HG03045 (cell line): ENCODE measurements around the gene PTPRM.

Experiments used
- ATAC-seq: cut with Tn5 transposase; IDR thresholded peaks from one replicate; pipeline ENCODE4 v1.9.1; 2021; ENCODE audit warnings: mild to moderate bottlenecking, moderate library complexity; ENCODE audit not compliant: unreplicated experiment

PTPRM gene

DNA sequence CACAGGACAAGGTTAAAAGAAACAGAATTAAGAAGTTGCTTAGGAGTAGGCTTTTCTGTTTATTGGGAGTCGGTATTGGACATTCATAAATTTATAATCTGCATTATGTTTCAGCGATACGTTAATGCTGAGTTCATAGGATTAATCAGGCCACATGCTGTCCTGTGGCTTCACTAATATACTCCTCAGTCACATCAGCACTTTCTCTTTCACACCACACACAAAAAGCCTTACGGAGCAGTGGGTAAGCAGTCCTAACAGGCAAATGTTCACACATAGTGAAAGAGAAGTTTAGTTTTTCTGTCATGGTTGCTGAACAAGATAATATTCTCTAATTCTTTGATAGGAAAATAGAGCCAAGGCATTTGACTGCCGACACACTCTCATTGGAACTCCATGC is 630.4 kb downstream of the PTPRM start:
- no peak for ATAC-seq

DNA sequence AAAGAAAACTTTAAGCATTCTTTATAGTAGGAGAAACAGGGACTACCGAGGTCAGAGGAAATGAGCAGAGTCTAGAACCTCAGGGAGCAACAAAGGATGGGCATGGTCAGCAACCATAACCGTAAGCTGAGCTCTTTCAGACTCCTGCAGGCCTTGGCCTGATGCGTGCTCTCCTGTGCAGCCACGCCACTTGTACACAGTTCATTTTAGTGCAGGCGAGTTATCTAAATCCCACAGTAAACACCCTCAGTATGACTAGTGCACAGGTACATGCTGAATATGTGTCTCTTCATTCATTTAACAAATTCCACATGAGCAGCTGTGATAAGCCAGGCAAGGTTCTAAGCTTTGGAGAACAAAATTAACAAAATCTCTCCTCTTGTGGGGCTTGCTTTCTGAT is 640.9 kb downstream of the PTPRM start:
- no peak for ATAC-seq

DNA sequence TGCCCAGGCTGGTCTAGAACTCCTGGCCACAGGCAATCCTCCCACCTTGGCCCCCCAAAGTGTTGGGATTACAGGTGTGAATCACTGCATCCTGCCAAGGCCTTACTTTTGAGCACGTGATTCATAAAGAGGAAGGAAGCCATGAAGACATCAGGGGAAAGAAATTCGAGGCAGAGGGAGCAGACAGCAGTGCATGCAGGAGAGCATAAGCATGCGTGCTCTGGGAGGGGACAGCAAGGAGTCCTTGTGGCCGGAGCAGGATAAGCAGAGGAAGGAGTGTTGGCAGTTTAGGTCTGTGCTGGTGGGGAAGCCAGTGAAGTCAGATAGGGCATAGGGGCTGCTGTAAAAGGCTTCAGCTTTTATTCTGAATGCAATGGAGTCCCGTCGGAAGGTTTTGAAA is 641.6 kb downstream of the PTPRM start:
- ATAC-seq, result no peak

DNA sequence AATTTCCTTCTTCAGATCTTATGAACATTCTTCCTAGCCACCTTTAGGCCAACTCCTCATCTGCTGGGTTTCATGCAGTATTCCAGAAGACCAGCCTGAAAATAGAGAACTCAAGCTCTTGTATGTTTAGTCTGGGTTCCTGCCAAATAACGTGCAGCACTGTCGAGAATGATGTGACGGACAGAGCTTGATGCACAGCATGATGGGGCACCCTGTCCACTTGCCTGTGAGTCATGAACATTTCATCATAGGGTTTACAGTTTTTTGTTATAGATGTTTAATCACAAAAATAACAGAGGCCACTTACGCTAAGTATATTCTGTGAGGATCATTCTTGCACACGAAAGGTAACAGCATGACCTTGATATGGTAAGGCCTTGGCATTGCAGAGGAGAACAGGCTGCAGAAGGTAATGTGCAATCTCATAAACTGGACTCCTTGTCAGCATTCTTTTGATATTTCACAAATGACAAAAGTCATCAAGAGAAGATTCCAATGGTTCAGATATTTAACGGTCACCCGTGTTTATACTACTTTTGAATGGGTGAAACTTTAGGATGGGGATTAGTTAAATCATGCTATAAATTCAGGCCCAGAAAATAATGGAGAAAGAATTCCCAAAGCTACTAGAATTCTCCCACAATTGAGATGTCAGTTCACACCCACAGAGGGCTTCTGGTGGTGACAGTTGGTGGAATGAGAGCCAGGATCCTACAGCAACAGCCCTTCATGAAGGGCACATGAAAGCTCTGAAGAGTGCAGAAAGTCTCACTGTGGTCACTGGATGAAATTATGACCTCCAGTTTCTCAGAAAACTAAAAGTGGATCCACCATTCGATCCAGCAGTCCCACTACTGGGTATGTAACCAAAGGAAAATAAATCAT is 646.0 kb downstream of the PTPRM start:
- no peak for ATAC-seq

DNA sequence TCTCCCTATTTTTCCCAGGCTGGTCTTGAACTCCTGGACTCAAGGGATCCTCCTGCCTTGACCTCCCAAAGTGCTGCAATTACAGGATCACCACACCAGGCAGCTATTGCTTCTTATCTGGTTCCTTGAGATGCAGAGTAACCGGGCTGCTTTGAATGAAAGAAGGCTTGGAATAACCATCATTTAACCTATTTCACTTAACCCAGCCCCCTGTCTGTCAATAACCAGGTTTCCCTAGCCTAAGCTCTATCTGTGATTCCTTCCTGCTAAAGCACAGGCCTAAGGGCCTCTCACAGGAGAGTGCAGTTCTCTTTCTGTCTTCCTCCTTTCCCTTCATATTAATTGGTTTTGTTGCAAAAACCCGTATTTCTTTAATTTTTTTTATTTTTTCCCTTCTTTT is 648.6 kb downstream of the PTPRM start:
- no peak for ATAC-seq

DNA sequence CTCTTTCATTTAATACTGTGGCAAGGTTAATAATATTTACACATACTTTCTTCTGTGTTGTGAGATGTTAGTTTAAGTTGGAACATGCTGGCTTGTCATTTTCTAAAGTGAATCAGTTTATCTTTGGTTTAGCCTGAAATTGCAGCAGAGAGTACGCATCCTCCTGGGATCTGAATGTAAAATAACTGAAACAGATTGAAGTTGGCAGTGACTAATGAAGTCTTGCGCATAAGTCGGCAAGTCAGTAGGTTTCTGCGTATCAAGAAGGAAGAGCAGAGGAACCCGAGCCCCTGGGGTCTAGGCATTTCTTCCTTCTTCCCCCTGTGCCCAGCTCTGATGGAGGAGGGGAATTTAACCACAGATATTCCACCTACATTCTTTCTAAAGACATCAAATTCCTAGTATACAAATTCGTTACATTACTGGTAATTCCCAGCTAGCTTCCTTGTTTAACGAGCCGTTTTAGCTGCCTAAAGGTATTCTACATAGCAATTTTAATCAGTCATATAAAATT is 650.0 kb downstream of the PTPRM start:
- no peak for ATAC-seq

DNA sequence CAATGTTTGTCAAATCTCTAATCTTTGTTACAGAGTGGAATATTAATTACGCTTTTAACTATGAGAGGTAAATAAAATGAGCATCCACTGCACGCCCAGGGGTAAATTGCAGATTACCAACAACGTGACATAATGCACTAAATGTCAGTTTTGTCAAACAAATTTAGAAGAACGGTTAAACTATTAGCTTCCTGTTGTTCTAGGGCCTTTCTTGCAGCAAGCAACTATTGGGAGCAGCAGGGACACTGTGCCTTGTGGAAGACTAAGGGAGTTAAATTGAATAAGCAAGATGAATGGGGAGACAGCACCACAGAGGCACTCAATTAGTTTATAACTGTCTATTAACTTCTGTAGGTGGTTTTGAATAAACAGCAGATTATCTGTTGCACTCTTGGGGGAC is 651.1 kb downstream of the PTPRM start:
- ATAC-seq, result no peak

DNA sequence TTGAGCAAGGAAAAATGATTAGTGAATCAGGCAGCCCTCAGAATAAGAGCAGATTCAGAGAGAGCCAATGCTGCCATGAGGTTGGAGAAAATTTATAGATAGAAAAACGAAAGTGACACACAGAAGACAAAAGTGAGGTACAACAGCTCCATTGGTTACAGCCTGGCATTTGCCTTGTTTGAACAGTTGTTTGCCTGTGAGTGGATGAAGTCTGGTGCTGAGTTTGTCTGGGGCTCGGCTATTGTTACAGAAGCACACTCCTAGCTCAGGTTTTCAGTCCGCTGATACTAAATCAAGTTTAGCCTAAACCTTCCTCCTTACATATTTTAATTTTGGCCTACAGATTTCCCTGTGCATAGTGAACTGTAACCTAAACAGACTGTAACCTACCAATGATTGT is 654.3 kb downstream of the PTPRM start:
- ATAC-seq, result no peak

DNA sequence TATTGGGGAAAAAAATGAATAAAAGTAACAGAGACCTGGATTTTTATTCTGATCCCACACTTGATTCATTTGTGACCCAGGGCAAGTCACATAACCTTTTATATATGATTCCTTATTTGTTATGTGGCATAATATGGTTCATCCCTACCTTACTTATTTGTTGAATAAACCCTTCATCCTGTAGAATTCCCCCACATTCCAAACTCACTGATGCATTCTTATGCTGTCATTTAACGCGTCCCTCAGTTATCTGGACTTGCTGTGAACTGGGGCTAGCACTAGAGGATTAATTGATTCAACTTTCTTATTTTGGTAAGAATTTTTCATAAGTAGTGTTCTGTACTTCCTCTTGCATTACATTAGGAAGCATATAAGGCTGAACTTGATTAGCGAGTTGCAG is 657.5 kb downstream of the PTPRM start:
- ATAC-seq, result no peak

DNA sequence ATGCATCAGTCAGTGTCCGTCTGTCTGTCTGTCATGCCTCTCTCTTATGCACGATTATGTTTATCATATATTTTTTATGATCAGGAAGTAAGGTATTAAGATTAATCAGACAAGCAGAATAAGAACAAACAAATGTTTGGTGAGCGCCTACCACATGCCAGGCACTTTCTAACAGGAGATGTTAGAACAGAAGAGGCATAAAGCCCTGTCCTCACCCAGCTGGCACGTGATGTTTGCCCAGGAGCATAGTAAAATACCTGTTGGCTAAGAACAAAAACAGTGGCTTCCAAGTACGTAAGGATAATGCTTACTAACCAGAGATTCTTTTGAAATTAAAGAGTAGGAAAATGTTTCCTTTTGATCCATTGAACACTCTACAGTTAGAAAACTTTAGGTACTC is 661.9 kb downstream of the PTPRM start:
- ATAC-seq, result no peak

DNA sequence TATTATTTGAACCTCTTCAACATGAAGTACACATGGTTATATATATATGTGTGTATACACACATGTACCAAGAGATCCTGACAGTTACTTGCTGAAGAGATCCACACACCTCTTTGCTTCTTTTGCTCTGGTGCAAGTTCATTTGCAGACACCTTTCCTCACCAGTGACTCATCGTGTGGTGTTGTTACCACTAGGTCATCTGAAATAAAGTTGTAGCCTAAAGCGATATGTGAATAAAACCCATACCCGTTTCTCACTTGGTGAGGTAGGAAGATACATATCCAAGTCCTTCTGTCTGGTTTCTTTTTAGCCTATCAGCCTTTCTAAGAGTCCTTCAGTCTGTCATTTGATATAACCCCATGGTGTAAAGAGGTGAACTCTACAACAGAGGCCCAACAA is 662.7 kb downstream of the PTPRM start:
- ATAC-seq, result no peak

DNA sequence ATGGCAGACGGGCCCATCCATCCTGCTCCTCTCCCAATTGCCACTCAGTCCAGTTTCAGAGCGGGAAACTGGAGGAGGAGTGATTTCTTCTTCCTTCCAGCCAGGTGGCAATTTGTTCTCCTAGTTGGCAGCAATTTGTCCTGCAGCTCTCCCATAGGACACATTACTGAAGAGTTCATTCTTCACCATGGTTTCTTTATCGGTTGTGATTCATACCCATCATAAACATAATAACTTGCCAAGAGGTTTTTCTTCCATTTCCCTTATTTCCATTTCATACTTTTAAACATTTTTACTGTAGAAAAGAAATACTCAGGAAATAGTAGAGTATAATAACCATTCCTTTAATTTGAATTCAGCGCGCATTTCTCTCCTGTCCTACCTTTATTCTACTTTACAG is 664.2 kb downstream of the PTPRM start:
- no peak for ATAC-seq

DNA sequence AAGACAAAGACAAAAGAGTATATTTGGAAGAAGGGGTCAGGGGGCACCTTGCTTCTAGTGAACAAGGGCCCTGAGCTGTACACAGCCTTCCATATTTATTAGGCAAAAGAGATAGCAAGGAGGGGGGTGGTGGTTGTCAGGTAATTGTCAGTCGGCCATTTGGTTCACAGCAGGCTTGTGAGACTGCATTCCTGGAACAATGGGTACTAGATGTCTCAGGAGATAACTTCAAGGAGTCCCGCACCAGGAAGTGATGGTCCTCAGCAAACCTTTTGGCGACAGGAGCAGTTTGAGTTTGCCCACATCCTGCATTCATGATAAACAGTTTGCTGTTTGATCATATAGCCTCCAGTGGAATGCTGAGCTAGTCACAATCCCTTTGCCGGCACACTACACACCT is 665.7 kb downstream of the PTPRM start:
- ATAC-seq, result no peak

DNA sequence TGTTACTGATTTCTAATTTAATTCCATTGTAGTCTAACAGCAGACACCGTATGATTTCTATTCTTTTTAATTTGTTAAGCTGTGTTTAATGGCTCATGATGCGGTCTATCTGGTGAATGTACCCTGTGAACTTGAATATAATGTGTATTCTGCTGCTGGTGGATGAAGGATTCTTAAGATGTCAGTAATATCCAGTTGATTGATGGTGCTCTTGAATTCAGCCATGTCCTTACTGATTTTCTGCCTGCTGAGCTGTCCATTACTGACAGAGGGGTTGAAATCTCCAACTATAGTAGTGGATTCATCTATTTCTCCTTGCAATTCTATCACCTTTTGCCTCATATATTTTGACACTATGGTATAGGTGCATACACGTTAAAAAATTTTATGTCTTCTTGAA is 668.8 kb downstream of the PTPRM start:
- ATAC-seq, result no peak

DNA sequence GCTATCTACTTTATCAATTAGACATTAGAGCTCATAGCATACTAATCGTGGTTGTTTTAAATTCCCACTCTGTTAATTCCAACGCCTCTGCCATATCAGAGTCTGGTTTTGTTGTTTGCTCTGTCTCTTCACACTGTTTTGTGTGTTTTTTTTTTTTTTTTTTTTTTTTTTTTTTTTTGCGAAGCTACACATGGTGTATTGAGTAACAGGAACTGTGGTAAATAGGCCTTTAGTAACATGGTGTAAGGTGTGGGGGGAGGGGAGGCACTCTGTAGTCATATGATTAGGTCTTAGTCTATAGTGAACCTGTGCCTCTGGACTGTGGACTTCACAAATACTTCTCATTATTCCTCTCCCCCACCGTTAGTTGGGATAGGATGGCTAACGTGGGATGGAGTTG is 671.4 kb downstream of the PTPRM start:
- no peak for ATAC-seq

DNA sequence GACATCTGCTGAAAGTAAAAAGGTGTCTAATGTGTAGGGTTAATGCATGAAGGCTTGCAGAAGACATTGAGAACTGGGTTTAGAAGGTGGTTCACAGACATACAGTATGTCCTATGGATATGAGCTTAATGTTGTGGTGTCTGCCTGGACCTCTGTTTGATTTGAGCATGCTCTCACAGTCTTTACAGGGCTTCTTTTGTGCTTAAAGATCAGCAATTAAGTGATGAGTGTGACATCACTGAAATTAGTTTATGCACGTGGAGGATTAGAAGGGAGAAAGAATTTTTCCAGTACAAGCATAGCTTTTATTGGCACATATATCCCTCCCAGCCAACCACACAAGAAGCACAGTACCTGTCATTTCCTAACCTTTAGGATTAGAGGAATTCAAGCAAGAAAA is 674.6 kb downstream of the PTPRM start:
- ATAC-seq, result no peak

DNA sequence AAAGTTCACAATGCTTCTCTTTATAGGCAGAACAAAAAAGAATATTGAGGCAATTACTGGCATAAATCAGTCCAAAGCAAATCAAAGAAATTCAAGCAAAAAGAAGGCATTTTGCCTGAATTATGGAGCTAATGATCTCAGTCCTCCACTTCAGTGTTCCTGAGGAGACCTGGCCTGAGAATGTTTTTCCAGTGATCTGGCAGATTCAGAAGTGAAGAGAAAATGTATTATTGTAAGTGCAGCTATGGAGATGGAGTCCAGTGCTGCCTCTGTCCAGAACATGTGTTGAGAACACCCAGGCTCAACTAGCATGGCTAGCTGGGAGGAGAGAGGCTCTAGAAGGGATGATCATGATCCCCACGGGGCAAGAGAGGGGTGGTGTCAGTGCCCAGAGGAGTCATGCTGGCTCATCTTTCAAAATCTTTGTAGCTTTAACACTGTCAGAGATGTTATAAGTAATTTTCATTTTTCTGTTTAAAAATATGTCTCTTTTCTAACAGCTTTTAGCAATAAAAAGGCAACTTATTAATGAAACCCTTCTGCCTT is 675.1 kb downstream of the PTPRM start:
- no peak for ATAC-seq

DNA sequence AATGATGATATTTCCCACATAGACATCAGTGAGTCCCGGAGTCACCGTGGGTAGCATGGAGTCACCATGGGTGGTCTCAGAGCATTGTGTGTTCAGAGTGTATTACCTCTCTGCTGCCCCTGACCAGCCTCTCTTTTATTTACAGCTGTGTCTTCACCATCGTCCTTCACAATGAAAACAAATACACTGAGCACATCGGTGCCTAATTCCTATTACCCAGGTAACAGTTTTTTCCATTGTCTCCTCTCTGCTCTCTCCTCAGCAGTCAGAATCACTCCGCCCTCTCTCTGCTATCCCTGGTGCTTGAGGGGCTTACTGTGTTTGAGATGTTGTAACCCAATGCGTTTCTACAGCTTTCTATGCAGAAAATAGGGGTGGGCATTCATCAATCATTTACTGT is 680.6 kb downstream of the PTPRM start:
- ATAC-seq, result no peak

DNA sequence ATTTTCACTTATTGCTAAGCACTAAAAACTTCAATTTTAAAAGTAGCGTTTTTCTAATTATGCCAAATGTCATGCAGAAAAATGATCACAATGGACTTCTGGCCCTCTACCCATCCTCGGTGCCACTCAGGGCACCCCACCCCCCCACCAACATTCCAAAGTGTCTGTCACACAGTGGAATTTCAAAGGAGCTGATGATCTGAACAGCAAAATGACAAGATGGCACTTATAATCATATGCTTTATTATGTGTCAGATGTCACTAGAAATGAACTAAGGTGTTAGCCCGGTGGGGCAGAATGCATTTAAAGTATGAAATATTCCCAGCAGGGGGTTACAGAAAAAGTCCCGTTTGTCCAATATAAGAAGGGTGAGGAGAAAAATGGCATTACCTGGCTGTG is 681.5 kb downstream of the PTPRM start:
- no peak for ATAC-seq

DNA sequence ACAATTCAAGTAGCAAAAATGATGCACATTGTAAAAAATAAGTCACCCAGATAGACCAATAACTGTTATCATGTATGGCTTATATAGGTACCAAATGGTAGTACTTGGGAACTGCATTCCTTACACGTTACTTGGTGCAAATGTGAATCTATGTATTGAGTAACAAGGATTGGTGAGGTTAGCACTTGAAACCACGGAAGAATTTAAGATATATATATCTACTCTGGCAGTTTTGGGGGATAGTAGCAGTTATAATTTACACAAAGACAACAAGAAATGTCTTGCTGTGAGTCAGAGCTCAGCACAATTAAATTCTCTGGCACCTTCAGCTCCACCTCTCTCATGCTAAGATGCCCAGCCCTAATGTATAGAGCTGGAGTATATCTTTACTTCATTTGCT is 682.7 kb downstream of the PTPRM start:
- no peak for ATAC-seq

DNA sequence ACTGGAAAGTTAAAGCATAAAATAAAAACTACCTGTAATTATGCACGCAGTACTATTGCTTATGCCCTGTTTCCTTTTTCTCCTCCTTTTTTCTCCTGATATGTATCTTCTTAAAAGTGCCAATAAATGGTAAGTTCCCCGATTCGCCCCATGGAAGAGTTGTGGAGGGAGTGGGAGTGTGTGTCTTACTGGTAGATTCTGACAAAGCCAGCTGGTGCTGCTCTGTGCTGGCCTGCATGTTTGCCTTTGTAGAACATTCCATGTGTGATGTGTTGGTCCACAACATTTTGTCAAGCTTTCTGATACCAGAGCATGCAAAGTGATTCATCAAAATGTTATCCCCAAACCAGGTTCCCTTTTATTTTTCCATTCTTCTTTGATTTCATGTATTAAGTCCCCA is 685.3 kb downstream of the PTPRM start:
- no peak for ATAC-seq

DNA sequence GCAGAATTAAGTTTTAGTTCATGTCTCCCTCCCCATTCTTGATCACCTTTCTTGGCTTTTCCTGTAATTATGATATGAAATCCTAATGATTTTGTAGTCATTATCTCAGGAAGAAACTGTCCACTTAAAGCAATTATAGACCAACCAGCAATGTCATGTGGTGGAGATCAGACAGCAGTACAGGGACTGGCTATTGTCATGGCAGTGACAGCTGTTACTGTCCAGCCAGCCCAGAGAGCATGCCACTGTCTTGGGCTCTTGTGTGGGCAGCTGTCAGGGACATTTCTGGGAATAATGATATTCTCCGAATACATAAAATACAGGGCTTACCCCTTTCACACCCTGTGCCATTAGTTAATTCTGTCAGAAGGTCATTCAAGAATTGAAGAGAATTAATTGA is 686.8 kb downstream of the PTPRM start:
- ATAC-seq, result no peak

DNA sequence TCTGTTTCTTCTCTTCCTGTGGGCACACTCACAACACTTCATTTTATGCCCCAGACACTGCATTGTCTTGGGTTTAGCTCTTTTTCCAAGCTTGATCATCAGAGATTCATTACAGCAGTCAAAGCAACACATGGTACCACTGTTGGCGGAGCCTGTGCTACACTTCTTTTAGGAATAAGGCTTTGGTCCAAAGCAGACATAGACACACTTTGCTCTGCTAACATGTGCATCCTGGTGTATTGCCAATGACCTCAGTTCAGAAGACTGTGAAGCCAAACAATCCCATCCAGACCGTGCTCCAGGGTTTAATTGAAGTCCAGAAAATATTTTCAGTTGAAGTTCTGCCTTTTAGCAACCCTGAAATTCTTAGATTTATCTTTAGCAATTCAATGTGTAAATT is 687.5 kb downstream of the PTPRM start:
- no peak for ATAC-seq
